Measurements from ENCODE around the gene COL19A1. TPM values are rescaled to one million over a fixed set of nuclear protein-coding genes. Genes with fewer than 3 reads are reported as not detected.

Gene COL19A1
- total and polyA plus RNA-seq, 9 donors: 0.20 to 0.23 TPM; not detected in 7

DNA sequence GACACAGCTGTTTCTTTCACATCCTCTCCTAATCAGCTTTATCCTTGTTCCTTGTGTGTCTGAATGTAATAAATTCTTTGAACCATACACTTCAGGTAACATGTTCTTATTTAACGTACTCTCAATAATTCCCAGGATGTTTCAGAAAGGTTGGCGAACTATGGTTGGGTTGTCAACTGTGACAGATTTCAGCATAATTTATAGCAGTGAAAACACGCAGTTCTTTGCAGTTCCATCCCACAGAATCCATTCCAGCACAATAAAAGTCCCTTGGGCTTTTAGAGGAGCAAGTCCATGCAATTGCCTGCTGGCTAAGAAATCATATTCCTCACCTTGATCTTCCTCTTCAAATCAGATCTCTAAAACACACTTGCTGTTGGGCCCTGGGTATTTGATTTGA lies 317.2 kb downstream of the COL19A1 start:
- Histone ChIP-seq H3K27ac (no peak overlapping the region), H3K27me3 (no peaks in the 10 kb centered on the region), H3K4me3 (no peak overlapping the region), H3K9me3 (no peaks in the 10 kb centered on the region), H3K4me1 (ENCODE audit: insufficient read depth) (no peaks in the 10 kb centered on the region), H3K36me3 (no peaks in the 10 kb centered on the region)
- DNase-seq: no peak
- WGBS, 3 donors: 13 to 16% (median 14%) methylated on average over 3 of the region's 3 CpGs
- intact Hi-C loops (cut with DNase I): no loop called here
- TF ChIP-seq POLR2A (IDR thresholded peaks at IDR 0.05): no peak
- TF ChIP-seq, protein P1, sequence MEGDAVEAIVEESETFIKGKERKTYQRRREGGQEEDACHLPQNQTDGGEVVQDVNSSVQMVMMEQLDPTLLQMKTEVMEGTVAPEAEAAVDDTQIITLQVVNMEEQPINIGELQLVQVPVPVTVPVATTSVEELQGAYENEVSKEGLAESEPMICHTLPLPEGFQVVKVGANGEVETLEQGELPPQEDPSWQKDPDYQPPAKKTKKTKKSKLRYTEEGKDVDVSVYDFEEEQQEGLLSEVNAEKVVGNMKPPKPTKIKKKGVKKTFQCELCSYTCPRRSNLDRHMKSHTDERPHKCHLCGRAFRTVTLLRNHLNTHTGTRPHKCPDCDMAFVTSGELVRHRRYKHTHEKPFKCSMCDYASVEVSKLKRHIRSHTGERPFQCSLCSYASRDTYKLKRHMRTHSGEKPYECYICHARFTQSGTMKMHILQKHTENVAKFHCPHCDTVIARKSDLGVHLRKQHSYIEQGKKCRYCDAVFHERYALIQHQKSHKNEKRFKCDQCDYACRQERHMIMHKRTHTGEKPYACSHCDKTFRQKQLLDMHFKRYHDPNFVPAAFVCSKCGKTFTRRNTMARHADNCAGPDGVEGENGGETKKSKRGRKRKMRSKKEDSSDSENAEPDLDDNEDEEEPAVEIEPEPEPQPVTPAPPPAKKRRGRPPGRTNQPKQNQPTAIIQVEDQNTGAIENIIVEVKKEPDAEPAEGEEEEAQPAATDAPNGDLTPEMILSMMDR (IDR thresholded peaks at IDR 0.05): no peak
- TF ChIP-seq EP300 (IDR thresholded peaks at IDR 0.05): no peak

DNA sequence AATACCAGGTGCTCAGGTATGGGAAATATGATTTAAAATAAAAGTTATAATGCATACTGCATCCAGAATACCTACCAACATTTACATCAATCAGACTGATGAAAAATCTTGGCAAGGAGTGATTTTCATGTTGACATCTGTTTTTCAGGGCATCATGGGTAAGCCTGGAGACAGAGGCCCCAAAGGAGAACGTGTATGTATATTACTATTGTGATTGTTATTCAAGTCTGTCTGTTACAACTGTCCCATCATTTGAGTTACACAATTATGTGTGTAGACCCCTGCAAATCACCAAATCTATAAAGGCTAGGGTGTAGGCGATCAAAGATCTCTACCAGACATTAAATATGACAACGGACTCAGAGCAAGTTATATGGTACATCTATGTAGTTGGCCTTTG lies 318.4 kb downstream of the COL19A1 start:
- 78 to 85% (median 82%) methylated on average over 3 of the region's 3 CpGs for WGBS, 3 donors
- no peak for TF ChIP-seq POLR2A (IDR thresholded peaks at IDR 0.05)
- no peak for TF ChIP-seq EP300 (IDR thresholded peaks at IDR 0.05)
- TF ChIP-seq, protein P1 (IDR thresholded peaks at IDR 0.05): no peak
- no peaks in the 10 kb centered on the region for H3K36me3 ChIP-seq
- H3K27ac ChIP-seq: no peak overlapping the region
- H3K9me3 ChIP-seq: no peaks in the 10 kb centered on the region
- intact Hi-C loops (cut with DNase I): no loop called here
- no peak for DNase-seq
- no peak overlapping the region for H3K4me3 ChIP-seq
- no peaks in the 10 kb centered on the region for H3K4me1 ChIP-seq (ENCODE audit: insufficient read depth)
- H3K27me3 ChIP-seq: no peaks in the 10 kb centered on the region

DNA sequence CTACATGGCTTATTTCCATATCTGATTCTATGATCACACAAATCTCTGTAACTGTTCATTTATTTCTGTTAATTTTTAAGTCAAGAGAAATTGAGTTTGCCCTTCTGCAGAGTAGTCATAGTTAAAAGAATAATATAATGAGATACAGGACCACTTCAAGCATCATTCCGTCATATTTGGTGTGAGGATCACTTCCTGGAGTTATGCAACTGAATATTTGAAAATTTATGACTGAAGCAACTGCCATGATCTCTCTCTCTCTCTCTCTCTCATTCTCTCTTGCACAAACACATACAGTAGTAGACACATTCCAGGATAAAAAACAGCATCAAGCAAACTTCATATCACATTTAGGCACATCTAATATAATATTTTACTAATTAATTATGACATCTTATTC lies 320.1 kb downstream of the COL19A1 start:
- Histone ChIP-seq H3K4me3 (no peak overlapping the region), H3K27ac (no peak overlapping the region), H3K36me3 (no peaks in the 10 kb centered on the region), H3K9me3 (no peaks in the 10 kb centered on the region), H3K4me1 (ENCODE audit: insufficient read depth) (no peaks in the 10 kb centered on the region), H3K27me3 (no peaks in the 10 kb centered on the region)
- TF ChIP-seq EP300 (IDR thresholded peaks at IDR 0.05) (no peak), POLR2A (IDR thresholded peaks at IDR 0.05) (no peak)
- TF ChIP-seq, protein P1 (IDR thresholded peaks at IDR 0.05): no peak
- 81 to 90% (median 87%) methylated on average over 1 of the region's 1 CpG for WGBS, 3 donors
- intact Hi-C loops (cut with DNase I): no loop called here
- DNase-seq: no peak

DNA sequence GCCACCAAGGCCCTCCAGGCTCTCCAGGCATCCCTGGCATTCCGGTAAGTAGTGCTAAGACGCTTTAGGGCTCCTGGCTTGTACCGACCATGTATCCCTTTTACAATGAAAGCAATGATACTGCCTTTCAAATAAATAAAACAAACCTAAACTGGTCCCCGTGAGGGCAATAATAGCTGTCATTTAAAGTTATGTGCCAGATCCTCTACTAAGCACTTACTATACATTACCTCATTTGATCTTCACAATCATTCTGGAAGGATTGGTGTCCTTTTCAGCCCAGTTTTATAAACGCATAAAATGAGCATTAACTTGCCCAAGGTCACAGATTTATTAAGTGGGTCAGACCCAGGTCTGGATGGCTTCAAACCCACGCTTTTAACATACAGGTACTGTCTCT lies 321.8 kb downstream of the COL19A1 start:
- Histone ChIP-seq H3K27me3 (no peaks in the 10 kb centered on the region), H3K4me3 (no peak overlapping the region), H3K36me3 (no peaks in the 10 kb centered on the region), H3K4me1 (ENCODE audit: insufficient read depth) (no peaks in the 10 kb centered on the region), H3K9me3 (no peaks in the 10 kb centered on the region), H3K27ac (no peak overlapping the region)
- WGBS, 3 donors: 66 to 84% (median 71%) methylated on average over 6 of the region's 6 CpGs
- TF ChIP-seq, protein P1 (IDR thresholded peaks at IDR 0.05): no peak
- TF ChIP-seq EP300 (IDR thresholded peaks at IDR 0.05): no peak
- TF ChIP-seq POLR2A (IDR thresholded peaks at IDR 0.05): no peak
- no peak for DNase-seq
- intact Hi-C loops (cut with DNase I): no loop called here

DNA sequence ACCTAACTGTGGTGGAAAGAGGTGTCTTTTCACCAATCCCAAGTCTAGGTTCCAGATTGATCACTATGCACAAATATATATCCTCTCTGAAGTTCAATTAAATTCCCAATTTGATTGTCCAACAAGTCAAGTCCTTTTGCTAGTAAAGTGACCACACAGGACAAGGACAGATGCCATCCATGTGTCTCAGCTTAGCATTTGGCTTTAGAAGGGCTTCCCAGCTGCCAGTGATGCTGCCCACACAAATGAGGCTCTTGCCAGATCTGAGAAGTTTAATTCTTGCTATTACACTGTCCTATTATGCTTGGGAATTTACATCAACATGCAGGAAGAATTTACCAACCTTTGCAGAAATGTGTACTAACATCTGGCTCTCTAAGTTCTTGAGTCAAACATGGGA lies 328.1 kb downstream of the COL19A1 start:
- Histone ChIP-seq H3K27me3 (no peaks in the 10 kb centered on the region), H3K27ac (no peak overlapping the region), H3K4me3 (no peak overlapping the region), H3K36me3 (no peaks in the 10 kb centered on the region), H3K9me3 (no peaks in the 10 kb centered on the region), H3K4me1 (ENCODE audit: insufficient read depth) (no peaks in the 10 kb centered on the region)
- TF ChIP-seq EP300 (IDR thresholded peaks at IDR 0.05): no peak
- TF ChIP-seq, protein P1 (IDR thresholded peaks at IDR 0.05): no peak
- TF ChIP-seq POLR2A (IDR thresholded peaks at IDR 0.05): no peak
- no peak for DNase-seq
- intact Hi-C loops (cut with DNase I): no loop called here

Data from ovary (tissue), 9 donors.